SU-DHL-6 (cell line): ENCODE measurements around the gene MR1.
"Not testable (repeated sequence)": the region's sequence is repeated elsewhere in the genome, so short reads cannot be mapped to it uniquely, and the experiment has no call there.

ENCODE experiments used
- H2AFZ ChIP-seq: fragments of 200-600 bp; sonication (generic); 2 replicates; pipeline ENCODE4 v1.6.1; 2014; ENCODE audit warnings: low read depth, mild to moderate bottlenecking, moderate library complexity, mixed read lengths, antibody characterized with exemption, low read length; ENCODE audit not compliant: severe bottlenecking
- H3F3A ChIP-seq: fragments of 200-600 bp; shearing (Covaris generic); 2 replicates; pipeline ENCODE4 v1.6.0; 2016; ENCODE audit warnings: antibody characterized with exemption, mild to moderate bottlenecking; ENCODE audit not compliant: insufficient read depth
- H3K27ac ChIP-seq: fragments of 200-600 bp; sonication (generic); 2 replicates; pipeline ENCODE4 v1.5.1; 2016; ENCODE audit warnings: low read depth, mild to moderate bottlenecking, low read length, moderate library complexity, mixed read lengths
- H3K27me3 ChIP-seq: fragments of 200-600 bp; sonication (generic), shearing (Covaris generic); 2 replicates; pipeline ENCODE4 v1.6.0; 2014; ENCODE audit warnings: mild to moderate bottlenecking, low read length
- H3K36me3 ChIP-seq: fragments of 200-600 bp; sonication (generic); 2 replicates; pipeline ENCODE4 v1.6.1; 2014; ENCODE audit warnings: mild to moderate bottlenecking, low read length, mixed read lengths
- H3K4me2 ChIP-seq: fragments of 300-600, 200-600 bp; shearing (Covaris generic), sonication (generic); 2 replicates; pipeline ENCODE4 v1.6.0; 2014; ENCODE audit warnings: low read length, low read depth, mild to moderate bottlenecking; ENCODE audit not compliant: poor library complexity, severe bottlenecking
- H3K4me3 ChIP-seq: fragments of 200-600 bp; sonication (generic); 2 replicates; pipeline ENCODE4 v1.5.1; 2014; ENCODE audit warnings: antibody characterized with exemption, low read length, mild to moderate bottlenecking, mixed read lengths; ENCODE audit not compliant: insufficient read depth, poor library complexity, severe bottlenecking
- H3K79me2 ChIP-seq: fragments of 200-600 bp; sonication (generic); 2 replicates; pipeline ENCODE4 v1.6.1; 2014; ENCODE audit warnings: mild to moderate bottlenecking, low read length, moderate library complexity; ENCODE audit not compliant: insufficient read depth
- H3K9ac ChIP-seq: fragments of 200-600 bp; sonication (generic); 2 replicates; pipeline ENCODE4 v1.7.0; 2014; ENCODE audit warnings: mild to moderate bottlenecking, low read length
- H3K9me2 ChIP-seq: fragments of 200-600 bp; sonication (generic); replicated peaks from 2 replicates; pipeline ENCODE4 v1.6.1; 2014; ENCODE audit warnings: low read length; ENCODE audit not compliant: insufficient read depth
- H3K9me3 ChIP-seq: fragments of 200-600 bp; sonication (generic); 2 replicates; pipeline ENCODE4 v1.6.1; 2014; ENCODE audit warnings: low read length, mixed read lengths; ENCODE audit not compliant: insufficient read depth
- H4K20me1 ChIP-seq: fragments of 200-600 bp; sonication (generic); 2 replicates; pipeline ENCODE4 v1.6.1; 2014; ENCODE audit warnings: low read depth, mild to moderate bottlenecking, antibody characterized with exemption, low read length, moderate library complexity, mixed read lengths
- CTCF ChIP-seq: fragments of 200-600 bp; sonication (generic); IDR thresholded peaks from one replicate; pipeline ENCODE4 v1.5.1; 2017; ENCODE audit warnings: antibody characterized with exemption, mild to moderate bottlenecking, low read length, moderate library complexity; ENCODE audit not compliant: insufficient read depth, poor library complexity, severe bottlenecking
- EZH2phosphoT487 ChIP-seq: fragments of 200-600 bp; sonication (generic), shearing (Covaris generic); conservative IDR thresholded peaks from 2 replicates; pipeline ENCODE4 v1.6.1; 2018; ENCODE audit warnings: mild to moderate bottlenecking, antibody characterized with exemption, low read length, moderate library complexity, mixed read lengths

MR1 gene

GRCh38 chr1:181059435-181059834, 25.7 kb downstream of the MR1 start:
- Histone ChIP-seq H3K4me3 (no peak overlapping the region), H3K9me3 (no peaks in the 10 kb centered on the region), H3K9ac (no peak overlapping the region), H3K36me3 (no peaks in the 10 kb centered on the region; the same call in 1 of the 2 replicates), H3K27me3 (no peaks in the 10 kb centered on the region), H3K27ac (no peak overlapping the region), H3K9me2 (no peaks in the 10 kb centered on the region), H4K20me1 (no peaks in the 10 kb centered on the region), H3K79me2 (no peaks in the 10 kb centered on the region), H3F3A (peaks cover 6% of the 10 kb centered on the region; the same call in 1 of the 2 replicates), H3K4me2 (no peak overlapping the region), H2AFZ (no peak overlapping the region)
- no peak for TF ChIP-seq CTCF
- no peak for TF ChIP-seq EZH2phosphoT487

GRCh38 chr1:181060066-181060465, 26.3 kb downstream of the MR1 start:
- H3K9ac ChIP-seq: no peak overlapping the region
- no peaks in the 10 kb centered on the region for H4K20me1 ChIP-seq
- no peaks in the 10 kb centered on the region for H3K9me3 ChIP-seq
- H3K79me2 ChIP-seq: no peaks in the 10 kb centered on the region
- H3K27me3 ChIP-seq: no peaks in the 10 kb centered on the region
- TF ChIP-seq EZH2phosphoT487 (no peak), CTCF (no peak)
- H2AFZ ChIP-seq: no peak overlapping the region
- no peak overlapping the region for H3K4me3 ChIP-seq
- H3K27ac ChIP-seq: no peak overlapping the region
- H3K4me2 ChIP-seq: no peak overlapping the region
- no peaks in the 10 kb centered on the region; the same call in 1 of the 2 replicates for H3K36me3 ChIP-seq
- no peaks in the 10 kb centered on the region for H3K9me2 ChIP-seq
- H3F3A ChIP-seq: peaks cover 6% of the 10 kb centered on the region; the same call in 1 of the 2 replicates

- H3K9me3 ChIP-seq, H3F3A ChIP-seq, H4K20me1 ChIP-seq, H3K27ac ChIP-seq, H3K36me3 ChIP-seq, H3K79me2 ChIP-seq, H3K27me3 ChIP-seq, H3K4me2 ChIP-seq, H2AFZ ChIP-seq, H3K9ac ChIP-seq, H3K9me2 ChIP-seq, H3K4me3 ChIP-seq: not testable (repeated sequence)
Observed at GRCh38 chr1:181060947-181061346, 27.2 kb downstream of the MR1 start.

- Histone ChIP-seq H3F3A (peaks cover 6% of the 10 kb centered on the region; the same call in 1 of the 2 replicates), H3K9me2 (no peaks in the 10 kb centered on the region), H3K27me3 (no peaks in the 10 kb centered on the region), H3K36me3 (no peaks in the 10 kb centered on the region; the same call in 1 of the 2 replicates), H3K4me2 (no peak overlapping the region), H3K27ac (no peak overlapping the region), H2AFZ (no peak overlapping the region), H3K4me3 (no peak overlapping the region), H3K9me3 (no peaks in the 10 kb centered on the region), H3K79me2 (no peaks in the 10 kb centered on the region), H3K9ac (no peak overlapping the region), H4K20me1 (no peaks in the 10 kb centered on the region)
- TF ChIP-seq CTCF: no peak
Observed at GRCh38 chr1:181061487-181061886, 27.7 kb downstream of the MR1 start.
